ENCODE data around the gene OXCT2. TPM values are rescaled to one million over a fixed set of nuclear protein-coding genes. Genes with fewer than 3 reads are reported as not detected.

The OXCT2 gene
- total and polyA plus RNA-seq, 2 donors (not counting 1 experiment from before 2014, with no cell fraction given) = 1.0 to 1.9 TPM

DNA sequence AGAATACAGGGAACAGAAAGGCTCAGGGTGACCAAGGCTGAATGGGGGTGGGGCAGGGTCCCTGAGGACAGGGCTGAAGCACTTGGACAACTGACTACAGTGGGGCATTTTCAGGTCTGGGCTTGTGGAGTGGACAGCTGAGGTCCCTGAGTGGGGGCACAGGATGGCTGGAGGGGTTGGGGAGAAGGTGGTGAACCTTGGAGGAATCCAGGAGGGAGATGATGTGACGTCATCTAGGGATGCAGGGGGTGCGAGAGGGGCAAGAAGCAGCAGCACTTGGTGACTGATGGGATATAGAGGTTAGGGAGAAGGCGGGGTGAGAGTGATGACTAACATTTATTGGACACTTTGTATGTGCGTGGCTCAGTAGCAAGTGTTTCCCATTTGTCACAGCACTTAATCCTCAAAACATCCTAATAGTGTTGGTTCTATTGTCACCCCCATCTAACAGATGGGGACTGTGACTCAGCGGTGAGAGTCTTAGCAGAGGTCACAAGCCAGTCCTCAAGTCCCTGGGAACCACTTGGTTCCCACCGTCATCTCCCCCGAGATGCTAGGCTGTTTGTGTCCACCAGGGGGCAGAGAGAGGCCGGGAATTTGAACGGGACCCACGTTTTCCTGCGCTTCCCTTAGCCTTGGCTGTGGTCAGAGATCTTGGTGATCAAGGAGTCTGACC lies 45.4 kb upstream of the OXCT2 start:
- no peak overlapping the region for H3K27ac ChIP-seq (ENCODE audit: low read length in 2 of 2)
- H2AFZ ChIP-seq (ENCODE audit: insufficient read depth, low read depth, low read length, poor library complexity, severe bottlenecking) = peak overlapping the region; percentile 56
- H3K9ac ChIP-seq (ENCODE audit: low read length) = peak overlapping the region; percentile 43
- no peaks in the 10 kb centered on the region for H4K20me1 ChIP-seq (ENCODE audit: control insufficient read depth, insufficient read depth, low read length, poor library complexity, severe bottlenecking)
- TF ChIP-seq, protein P1, sequence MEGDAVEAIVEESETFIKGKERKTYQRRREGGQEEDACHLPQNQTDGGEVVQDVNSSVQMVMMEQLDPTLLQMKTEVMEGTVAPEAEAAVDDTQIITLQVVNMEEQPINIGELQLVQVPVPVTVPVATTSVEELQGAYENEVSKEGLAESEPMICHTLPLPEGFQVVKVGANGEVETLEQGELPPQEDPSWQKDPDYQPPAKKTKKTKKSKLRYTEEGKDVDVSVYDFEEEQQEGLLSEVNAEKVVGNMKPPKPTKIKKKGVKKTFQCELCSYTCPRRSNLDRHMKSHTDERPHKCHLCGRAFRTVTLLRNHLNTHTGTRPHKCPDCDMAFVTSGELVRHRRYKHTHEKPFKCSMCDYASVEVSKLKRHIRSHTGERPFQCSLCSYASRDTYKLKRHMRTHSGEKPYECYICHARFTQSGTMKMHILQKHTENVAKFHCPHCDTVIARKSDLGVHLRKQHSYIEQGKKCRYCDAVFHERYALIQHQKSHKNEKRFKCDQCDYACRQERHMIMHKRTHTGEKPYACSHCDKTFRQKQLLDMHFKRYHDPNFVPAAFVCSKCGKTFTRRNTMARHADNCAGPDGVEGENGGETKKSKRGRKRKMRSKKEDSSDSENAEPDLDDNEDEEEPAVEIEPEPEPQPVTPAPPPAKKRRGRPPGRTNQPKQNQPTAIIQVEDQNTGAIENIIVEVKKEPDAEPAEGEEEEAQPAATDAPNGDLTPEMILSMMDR (IDR thresholded peaks at IDR 0.05) = peak; percentile 78
- TF ChIP-seq EZH2 (IDR thresholded peaks at IDR 0.05; ENCODE audit: borderline replicate concordance, insufficient read depth, low read depth, low read length, poor library complexity, severe bottlenecking) = no peak
- H3K9me3 ChIP-seq (ENCODE audit: control extremely low read depth in 1 of 3, control insufficient read depth in 2 of 3, insufficient read depth in 1 of 3, low read length in 2 of 3) = peaks cover 0 to 6% (median 0%) of the 10 kb centered on the region in 3 donors
- peak; percentile 80 for DNase-seq
- peak overlapping the region in 4 of 5 experiments; percentile 25 to 45 (median 28) for H3K4me3 ChIP-seq (ENCODE audit: control extremely low read depth in 1 of 5, extremely low read depth in 1 of 5, insufficient read depth in 1 of 5, low read depth in 2 of 5, low read length in 4 of 5)
- ChIA-PET POLR2A (interaction anchor here (0.6 to 1.3 kb wide), 4 partner anchors 16 to 139 kb away, joined by 3 to 5 read pairs (median 3); partner anchors contain the start of genes MYCL and PPIE), CTCF (interaction anchor here (0.5 to 9.5 kb wide), 18 partner anchors 9 to 470 kb away, joined by 3 to 102 read pairs (median 4); partner anchors contain the start of gene MYCL)
- WGBS (ENCODE audit: insufficient coverage) = 17% methylated on average over 4 of the region's 11 CpGs
- peak overlapping the region; percentile 38 for H3K27ac Mint-ChIP-seq
- H3K36me3 ChIP-seq (replicated peaks in 1 of 2; ENCODE audit: control extremely low read depth in 1 of 2, control insufficient read depth in 1 of 2, extremely low read depth in 1 of 2, insufficient read depth in 2 of 2, low read length in 1 of 2) = no peaks in the 10 kb centered on the region
- peaks cover 10% of the 10 kb centered on the region for H3K4me1 Mint-ChIP-seq
- H3K4me1 ChIP-seq (ENCODE audit: control insufficient read depth in 2 of 2, insufficient read depth in 2 of 2, low read length in 2 of 2) = peaks cover 6 to 15% of the 10 kb centered on the region in 2 donors
- no peaks in the 10 kb centered on the region for H3K79me2 ChIP-seq (ENCODE audit: control insufficient read depth, insufficient read depth, low read length)
- intact Hi-C loops (cut with micrococcal nuclease) = loop anchor here (1.0 to 5.0 kb wide), 6 partner anchors 17 to 216 kb away; partner anchors contain the start of genes MFSD2A and TRIT1
- ATAC-seq (ENCODE audit: low read depth) = peak; percentile 61
- H3K4me2 ChIP-seq (replicated peaks; ENCODE audit: low read depth, low read length, poor library complexity, severe bottlenecking) = peak overlapping the region; percentile 67
- H3K27me3 Mint-ChIP-seq = no peaks in the 10 kb centered on the region
- peak overlapping the region; percentile 78 for H3K4me3 Mint-ChIP-seq
- no peaks in the 10 kb centered on the region for H3K9me3 Mint-ChIP-seq (ENCODE audit: insufficient read depth)
- H3K27me3 ChIP-seq (replicated peaks in 1 of 4; ENCODE audit: control extremely low read depth in 1 of 4, control insufficient read depth in 3 of 4, insufficient read depth in 4 of 4, low read length in 3 of 4) = no peaks in the 10 kb centered on the region

DNA sequence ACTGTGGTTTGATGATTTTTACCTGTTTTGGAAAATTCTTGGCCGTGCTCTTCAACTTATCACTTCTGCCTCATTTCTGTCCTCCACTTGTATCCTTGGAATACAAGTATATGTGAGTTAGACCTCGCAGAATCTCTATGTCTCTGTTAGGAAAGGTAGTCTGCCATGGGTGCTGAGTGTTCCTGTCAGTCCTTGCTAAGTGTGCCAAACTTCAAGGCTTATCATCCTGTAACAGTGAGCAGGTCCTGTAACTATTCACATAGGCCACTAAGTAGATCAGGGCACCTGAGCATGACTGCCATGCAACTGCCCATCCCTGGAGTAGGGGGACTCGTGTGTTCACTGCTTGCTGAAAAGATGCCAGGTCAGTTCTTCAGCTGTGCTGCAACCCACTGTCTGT lies 41.8 kb upstream of the OXCT2 start:
- Mint-ChIP-seq H3K27me3 (no peaks in the 10 kb centered on the region), H3K9me3 (ENCODE audit: insufficient read depth) (no peaks in the 10 kb centered on the region), H3K4me1 (peaks cover 10% of the 10 kb centered on the region), H3K27ac (no peak overlapping the region), H3K4me3 (no peak overlapping the region)
- Histone ChIP-seq H3K4me2 (replicated peaks; ENCODE audit: low read depth, low read length, poor library complexity, severe bottlenecking) (no peak overlapping the region), H2AFZ (ENCODE audit: insufficient read depth, low read depth, low read length, poor library complexity, severe bottlenecking) (no peak overlapping the region), H3K4me3 (ENCODE audit: control extremely low read depth in 1 of 5, extremely low read depth in 1 of 5, insufficient read depth in 1 of 5, low read depth in 2 of 5, low read length in 4 of 5) (no peak overlapping the region), H4K20me1 (ENCODE audit: control insufficient read depth, insufficient read depth, low read length, poor library complexity, severe bottlenecking) (no peaks in the 10 kb centered on the region), H3K27ac (ENCODE audit: low read length in 2 of 2) (no peak overlapping the region), H3K27me3 (replicated peaks in 1 of 4; ENCODE audit: control extremely low read depth in 1 of 4, control insufficient read depth in 3 of 4, insufficient read depth in 4 of 4, low read length in 3 of 4) (no peaks in the 10 kb centered on the region), H3K79me2 (ENCODE audit: control insufficient read depth, insufficient read depth, low read length) (no peaks in the 10 kb centered on the region), H3K9ac (ENCODE audit: low read length) (no peak overlapping the region), H3K36me3 (replicated peaks in 1 of 2; ENCODE audit: control extremely low read depth in 1 of 2, control insufficient read depth in 1 of 2, extremely low read depth in 1 of 2, insufficient read depth in 2 of 2, low read length in 1 of 2) (no peaks in the 10 kb centered on the region), H3K4me1 (ENCODE audit: control insufficient read depth in 2 of 2, insufficient read depth in 2 of 2, low read length in 2 of 2) (peaks cover 6 to 12% of the 10 kb centered on the region in 2 donors), H3K9me3 (ENCODE audit: control extremely low read depth in 1 of 3, control insufficient read depth in 2 of 3, insufficient read depth in 1 of 3, low read length in 2 of 3) (peaks cover 0 to 9% (median 0%) of the 10 kb centered on the region in 3 donors)
- intact Hi-C loops (cut with micrococcal nuclease) = no loop called here
- 91% methylated on average over 2 of the region's 3 CpGs for WGBS (ENCODE audit: insufficient coverage)
- DNase-seq (no peak), ATAC-seq (ENCODE audit: low read depth) (no peak)
- CTCF ChIA-PET = interaction anchor here (1.0 to 9.5 kb wide), 3 partner anchors 89 to 109 kb away, joined by 3 to 102 read pairs (median 4); partner anchors contain the start of gene MYCL
- POLR2A ChIA-PET = no interaction called here
- TF ChIP-seq, protein P1 (IDR thresholded peaks at IDR 0.05) = no peak
- TF ChIP-seq EZH2 (IDR thresholded peaks at IDR 0.05; ENCODE audit: borderline replicate concordance, insufficient read depth, low read depth, low read length, poor library complexity, severe bottlenecking) = no peak
